HepG2 (cell line): ENCODE data around the gene MYO19. TPM values are rescaled to one million over a fixed set of nuclear protein-coding genes. Genes with fewer than 3 reads are reported as not detected.

Experiments used
- ARHGAP35 ChIP-seq: sonication (generic); formaldehyde crosslinking; IDR thresholded peaks from 2 replicates; pipeline ENCODE4 v1.9.0; 2022; ENCODE audit warnings: mild to moderate bottlenecking, inconsistent platforms, moderate library complexity, missing genetic modification reagents, borderline replicate concordance
- CREB1 ChIP-seq, 2 experiments: fragments of 450-650 bp in 1 of 2; IDR thresholded peaks; 2 replicates each; pipeline ENCODE4 v1.6.1; 2016 to 2017; ENCODE audit warnings: control low read depth in 1 of 2, mild to moderate bottlenecking in 1 of 2, missing compliant biosample characterization in 1 of 2, missing genetic modification characterization in 1 of 2
- GTF3A ChIP-seq: sonication (generic); formaldehyde crosslinking; conservative IDR thresholded peaks from 2 replicates; pipeline ENCODE4 v1.4.0; 2020; ENCODE audit warnings: mild to moderate bottlenecking, missing genetic modification reagents
- HHEX ChIP-seq: IDR thresholded peaks from 2 replicates; pipeline ENCODE4 v1.6.1; 2016; ENCODE audit warnings: control low read depth
- NFKBIZ ChIP-seq: IDR thresholded peaks from 2 replicates; pipeline ENCODE4 v1.6.1; 2018; ENCODE audit warnings: missing genetic modification reagents, missing compliant biosample characterization
- PPARG ChIP-seq: conservative IDR thresholded peaks from 2 replicates; pipeline ENCODE4 v1.6.1; 2016; ENCODE audit warnings: missing biosample characterization, missing genetic modification reagents
- PRDM10 ChIP-seq: sonication (generic); formaldehyde crosslinking; IDR thresholded peaks from 2 replicates; pipeline ENCODE4 v1.4.0; 2020; ENCODE audit warnings: low read depth, missing genetic modification reagents
- RBAK ChIP-seq: sonication (generic); formaldehyde crosslinking; IDR thresholded peaks from 2 replicates; pipeline ENCODE4 v1.5.1; 2020; ENCODE audit warnings: mild to moderate bottlenecking, missing genetic modification reagents
- SNAPC5 ChIP-seq: sonication (generic); formaldehyde crosslinking; IDR thresholded peaks from 2 replicates; pipeline ENCODE4 v1.8.1; 2023; ENCODE audit warnings: mild to moderate bottlenecking, missing genetic modification reagents, borderline replicate concordance
- ZFP1 ChIP-seq: IDR thresholded peaks from 2 replicates; pipeline ENCODE4 v1.6.1; 2016
- ZFP41 ChIP-seq: sonication (generic); formaldehyde crosslinking; IDR thresholded peaks from 2 replicates; pipeline ENCODE4 v1.4.0; 2020; ENCODE audit warnings: mild to moderate bottlenecking, missing genetic modification reagents, borderline replicate concordance
- ZKSCAN5 ChIP-seq: sonication (generic); formaldehyde crosslinking; IDR thresholded peaks from 2 replicates; pipeline ENCODE4 v1.5.1; 2020; ENCODE audit warnings: mild to moderate bottlenecking, missing genetic modification reagents
- ZKSCAN8 ChIP-seq: IDR thresholded peaks from 2 replicates; pipeline ENCODE4 v1.6.1; 2016; ENCODE audit warnings: borderline replicate concordance, missing genetic modification reagents, missing compliant biosample characterization
- ZNF3 ChIP-seq: IDR thresholded peaks from 2 replicates; pipeline ENCODE4 v1.7.0; 2017; ENCODE audit warnings: inconsistent platforms
- ZNF329 ChIP-seq: sonication (generic); formaldehyde crosslinking; IDR thresholded peaks from 2 replicates; pipeline ENCODE4 v1.9.0; 2021; ENCODE audit warnings: low read depth, mild to moderate bottlenecking, missing genetic modification reagents
- ZNF367 ChIP-seq: sonication (generic); formaldehyde crosslinking; IDR thresholded peaks from 2 replicates; pipeline ENCODE4 v1.4.0; 2020; ENCODE audit warnings: missing genetic modification reagents, borderline replicate concordance
- ZNF430 ChIP-seq: sonication (generic); formaldehyde crosslinking; IDR thresholded peaks from 2 replicates; pipeline ENCODE4 v1.9.0; 2021; ENCODE audit warnings: mild to moderate bottlenecking, missing genetic modification reagents
- ZNF552 ChIP-seq: sonication (generic); formaldehyde crosslinking; IDR thresholded peaks from 2 replicates; pipeline ENCODE4 v1.9.0; 2022; ENCODE audit warnings: missing genetic modification reagents, mild to moderate bottlenecking, borderline replicate concordance
- ZNF569 ChIP-seq: sonication (generic); formaldehyde crosslinking; IDR thresholded peaks from 2 replicates; pipeline ENCODE4 v1.5.0; 2020; ENCODE audit warnings: mild to moderate bottlenecking, missing genetic modification reagents, moderate library complexity, borderline replicate concordance
- ZNF674 ChIP-seq: sonication (generic); formaldehyde crosslinking; IDR thresholded peaks from 2 replicates; pipeline ENCODE4 v1.5.0; 2020; ENCODE audit warnings: low read depth, mild to moderate bottlenecking, missing genetic modification reagents
- ZNF781 ChIP-seq: sonication (generic); formaldehyde crosslinking; IDR thresholded peaks from 2 replicates; pipeline ENCODE4 v1.5.1; 2020; ENCODE audit warnings: borderline replicate concordance, mild to moderate bottlenecking, missing genetic modification reagents; ENCODE audit errors: not compliant biosample characterization
- ZNF841 ChIP-seq: sonication (generic); formaldehyde crosslinking; IDR thresholded peaks from 2 replicates; pipeline ENCODE4 v1.8.1; 2023; ENCODE audit warnings: missing genetic modification reagents, borderline replicate concordance
- ZSCAN5A ChIP-seq: sonication (generic); formaldehyde crosslinking; IDR thresholded peaks from 2 replicates; pipeline ENCODE4 v1.8.0; 2022; ENCODE audit warnings: mild to moderate bottlenecking, missing genetic modification reagents, borderline replicate concordance
- polyA plus RNA-seq, 8 experiments: library from polyadenylated mRNA; depleted of rRNA in 3 of 8; stranded (reverse) in 7 of 8; unstranded in 1 of 8; fragments of >200 nt; fragmentation: Illumina TruSeq in 4 of 8; extraction: Trizol in 4 of 8; gene quantifications; 2 replicates each; pipeline versions ENCODE4 v1.2.1 to v1.2.3, GENCODE V29; 2011 to 2016; ENCODE audit warnings: low read depth in 4 of 8, missing spikeins in 1 of 8, mixed read lengths in 1 of 8; ENCODE audit not compliant: insufficient read depth in 1 of 8
- total RNA-seq, 5 experiments: library from RNA; depleted of rRNA; stranded (reverse); fragments of >200 nt; fragmentation: Illumina TruSeq; extraction: Trizol; gene quantifications; 2 replicates each; pipeline ENCODE4 v1.2.3, GENCODE V29; 2016; ENCODE audit warnings: low read depth in 1 of 5

Gene MYO19
- total and polyA plus RNA-seq, 2 of the 13 experiments (the other 11 are each of a cell fraction or from before 2014, with no cell fraction given) = 75.7 to 82.3 TPM

GRCh38 chr17:36534840-36535668 lies at the start of gene MYO19, which contains the start of gene PIGW (continued):
- TF ChIP-seq SNAPC5 (CRISPR knock-in tag) (no peak), RBAK (CRISPR knock-in tag) (no peak), ARHGAP35 (CRISPR knock-in tag) (no peak), ZFP41 (CRISPR knock-in tag) (peak; percentile 81; the same call in 1 of the 2 replicates), ZKSCAN5 (CRISPR knock-in tag) (no peak), ZNF569 (CRISPR knock-in tag) (no peak), ZFP1 (CRISPR knock-in tag) (no peak), GTF3A (CRISPR knock-in tag) (no peak), ZNF430 (peak; percentile 89), PRDM10 (peak; percentile 71; the same call in 1 of the 2 replicates), PPARG (CRISPR knock-in tag) (no peak; the same call in 1 of the 2 replicates), ZNF781 (CRISPR knock-in tag) (peak; percentile 45), ZNF552 (CRISPR knock-in tag) (0 out of 2 replicates have a peak, but pooled peaks have one; percentile 35), ZNF367 (CRISPR knock-in tag) (0 out of 2 replicates have a peak, but pooled peaks have one; percentile 33), ZNF841 (CRISPR knock-in tag) (no peak), ZNF3 (CRISPR knock-in tag) (no peak), ZSCAN5A (CRISPR knock-in tag) (0 out of 2 replicates have a peak, but pooled peaks have one; percentile 82), CREB1 (IDR thresholded peaks at IDR 0.05) (peak; percentile 60), CREB1 (CRISPR knock-in tag; IDR thresholded peaks at IDR 0.05) (peak; percentile 73; the same call in 1 of the 2 replicates), NFKBIZ (CRISPR knock-in tag) (0 out of 2 replicates have a peak, but pooled peaks have one; percentile 37), ZKSCAN8 (CRISPR knock-in tag) (0 out of 2 replicates have a peak, but pooled peaks have one; percentile 25), HHEX (CRISPR knock-in tag) (no peak), ZNF674 (CRISPR knock-in tag) (0 out of 2 replicates have a peak, but pooled peaks have one; percentile 71), ZNF329 (no peak)
